ENCODE results near the gene DUS2.

GRCh38 chr16:68069511-68070248 lies 46.6 kb downstream of the DUS2 start:
- TF ChIP-seq CTCF (conservative IDR thresholded peaks at IDR 0.05; ENCODE audit: low read length) (no peak), EZH2phosphoT487 (IDR thresholded peaks at IDR 0.05; ENCODE audit: borderline replicate concordance, low read depth, low read length) (no peak)

Measured in OCI-LY7 (cell line).